Mucosa of descending colon (tissue), 3 donors: ENCODE data around the gene SCGB1D4. TPM values are rescaled to one million over a fixed set of nuclear protein-coding genes. Genes with fewer than 3 reads are reported as not detected.

Source experiments
- ATAC-seq: fragments of 200-7000 bp; cut with Tn5 transposase; one replicate; pipeline ENCODE4 v1.9.1; 2020; ENCODE audit warnings: mild to moderate bottlenecking, moderate library complexity
- DNase-seq, 3 donors: peaks; one replicate each; pipeline ENCODE4 v3.0.0-alpha.2; 2020
- H3K36me3 ChIP-seq: fragments of 200-600 bp; one replicate; pipeline ENCODE4 v1.8.0; 2021; ENCODE audit warnings: low read depth, mild to moderate bottlenecking
- H3K4me1 ChIP-seq: fragments of 200-600 bp; one replicate; pipeline ENCODE4 v1.8.0; 2021; ENCODE audit warnings: low read depth, mild to moderate bottlenecking
- H3K4me3 ChIP-seq: fragments of 200-600 bp; one replicate; pipeline ENCODE4 v1.8.0; 2021; ENCODE audit warnings: mild to moderate bottlenecking
- H3K9me3 ChIP-seq: fragments of 200-600 bp; one replicate; pipeline ENCODE4 v1.8.0; 2021; ENCODE audit warnings: mild to moderate bottlenecking
- CTCF ChIP-seq: fragments of 200-600 bp; IDR thresholded peaks from one replicate; pipeline ENCODE4 v1.8.0; 2022; ENCODE audit warnings: antibody characterized with exemption, mild to moderate bottlenecking
- intact Hi-C, 2 donors: fragments of 100-400 bp; cut with DNase I in 1 of 2; cut with micrococcal nuclease in 1 of 2; formaldehyde crosslinking; loops; one replicate each; pipeline versions ENCODE4 v1.11.0 to v1.11.1; 2022; cut with DNase I, micrococcal nuclease
- total RNA-seq, 3 donors: library from RNA; stranded (reverse); fragmentation: NEBNext Ultra II Directional in 2 of 3; extraction: Animal tissue kit (Norgen Biotek cat#: 25700) in 2 of 3; gene quantifications; one replicate each; pipeline versions ENCODE4 v1.2.1 to v1.2.4, GENCODE V29; 2021 to 2023
- donor health status: DM: no; HTN: no; CAD: no; lungs with moderate emphysema.
- donor health status: DM: no; HTN: no; CAD: no.
- donor health status: DM: no; HTN: yes; CAD: no.

SCGB1D4 gene
- total RNA-seq, 3 donors from 2014 or later: not detected

- no peak overlapping the region for H3K4me3 ChIP-seq
- DNase-seq: no peak
- no peak for TF ChIP-seq CTCF
- intact Hi-C loops: no loop called here
- H3K9me3 ChIP-seq: no peaks in the 10 kb centered on the region
- H3K36me3 ChIP-seq: no peaks in the 10 kb centered on the region
- no peaks in the 10 kb centered on the region for H3K4me1 ChIP-seq
- ATAC-seq: no peak
Measured at GRCh38 chr11:62260261-62260953, 38.5 kb downstream of the SCGB1D4 start.

GRCh38 chr11:62256281-62256680, 42.6 kb downstream of the SCGB1D4 start:
- DNase-seq: no peak
- Histone ChIP-seq H3K4me3 (no peak overlapping the region), H3K4me1 (no peaks in the 10 kb centered on the region), H3K9me3 (peaks cover 21% of the 10 kb centered on the region), H3K36me3 (no peaks in the 10 kb centered on the region)
- no peak for TF ChIP-seq CTCF
- ATAC-seq: no peak
- intact Hi-C loops: no loop called here

- H3K9me3 ChIP-seq: peaks cover 27% of the 10 kb centered on the region
- DNase-seq: no peak
- no peaks in the 10 kb centered on the region for H3K4me1 ChIP-seq
- intact Hi-C loops: no loop called here
- no peak overlapping the region for H3K4me3 ChIP-seq
- TF ChIP-seq CTCF: no peak
- no peak for ATAC-seq
- no peaks in the 10 kb centered on the region for H3K36me3 ChIP-seq
Measured at GRCh38 chr11:62253999-62254542, 44.8 kb downstream of the SCGB1D4 start.

GRCh38 chr11:62251698-62252097, 47.2 kb downstream of the SCGB1D4 start:
- DNase-seq (no peak), ATAC-seq (no peak)
- intact Hi-C loops: no loop called here
- Histone ChIP-seq H3K4me3 (no peak overlapping the region), H3K9me3 (peaks cover 27% of the 10 kb centered on the region), H3K4me1 (no peaks in the 10 kb centered on the region), H3K36me3 (no peaks in the 10 kb centered on the region)
- TF ChIP-seq CTCF: no peak

Other genes starting within 250 kb of the SCGB1D4 start
- gene INCENP, start 175.1 kb downstream of the SCGB1D4 start, total RNA-seq: 10 to 100 TPM; 29.9 to 36.1 (median 32.6) TPM
- gene SCGB1D1, start 108.9 kb downstream of the SCGB1D4 start, total RNA-seq: not detected
- gene SCGB2A1, start 90.4 kb downstream of the SCGB1D4 start, total RNA-seq: 1 to 10 TPM; 1.5 to 9.8 (median 5.4) TPM
- not detected for gene SCGB1D2, start 56.8 kb downstream of the SCGB1D4 start, total RNA-seq
- gene SCGB2A2, start 28.9 kb downstream of the SCGB1D4 start, total RNA-seq: not detected
- 10 to 100 TPM; 12.2 to 66.7 (median 13.9) TPM for gene ASRGL1, start 38.4 kb upstream of the SCGB1D4 start, total RNA-seq
- not detected for gene SCGB1A1, start 120.0 kb upstream of the SCGB1D4 start, total RNA-seq
- gene AHNAK, start 247.7 kb upstream of the SCGB1D4 start, total RNA-seq: 1,000 to 10,000 TPM in 1 of 3 donors, 100 to 1,000 TPM in 2; 473 to 1,283 (median 535) TPM